Stimulated activated naive CD8-positive, alpha-beta T cell treated with anti-CD3 and anti-CD28 coated beads, Interleukin-15, amount 100 ng/mL, for 72 hours (primary cell): ENCODE results near the gene SF3B3.
A peak's percentile ranks its signal among the peaks of the same experiment; 100 is the strongest.

Experiments used
- ATAC-seq: fragments of 150-1000 bp; cut with Tn5 transposase; 2 replicates; pipeline ENCODE4 v1.10.0; 2021; ENCODE audit warnings: mild to moderate bottlenecking, moderate library complexity
- DNase-seq, 2 donors: peaks; one replicate each; pipeline ENCODE4 v3.0.0; 2021 to 2022
- H3K27ac Mint-ChIP-seq, 2 donors: one replicate each; pipeline ENCODE4 v1.8.0; 2022; ENCODE audit warnings: mild to moderate bottlenecking in 2 of 2, mixed read lengths in 2 of 2, moderate library complexity in 2 of 2
- H3K27me3 Mint-ChIP-seq: one replicate; pipeline ENCODE4 v1.8.0; 2022; ENCODE audit warnings: mixed read lengths
- H3K4me1 Mint-ChIP-seq: one replicate; pipeline ENCODE4 v1.8.0; 2022; ENCODE audit warnings: mild to moderate bottlenecking, mixed read lengths
- H3K4me3 Mint-ChIP-seq, 2 donors: one replicate each; pipeline ENCODE4 v1.8.0; 2022; ENCODE audit warnings: mild to moderate bottlenecking in 2 of 2, mixed read lengths in 2 of 2, moderate library complexity in 1 of 2
- H3K9me3 Mint-ChIP-seq, 2 donors: one replicate each; pipeline ENCODE4 v1.8.0; 2022; ENCODE audit warnings: mixed read lengths in 2 of 2

The SF3B3 gene

DNA sequence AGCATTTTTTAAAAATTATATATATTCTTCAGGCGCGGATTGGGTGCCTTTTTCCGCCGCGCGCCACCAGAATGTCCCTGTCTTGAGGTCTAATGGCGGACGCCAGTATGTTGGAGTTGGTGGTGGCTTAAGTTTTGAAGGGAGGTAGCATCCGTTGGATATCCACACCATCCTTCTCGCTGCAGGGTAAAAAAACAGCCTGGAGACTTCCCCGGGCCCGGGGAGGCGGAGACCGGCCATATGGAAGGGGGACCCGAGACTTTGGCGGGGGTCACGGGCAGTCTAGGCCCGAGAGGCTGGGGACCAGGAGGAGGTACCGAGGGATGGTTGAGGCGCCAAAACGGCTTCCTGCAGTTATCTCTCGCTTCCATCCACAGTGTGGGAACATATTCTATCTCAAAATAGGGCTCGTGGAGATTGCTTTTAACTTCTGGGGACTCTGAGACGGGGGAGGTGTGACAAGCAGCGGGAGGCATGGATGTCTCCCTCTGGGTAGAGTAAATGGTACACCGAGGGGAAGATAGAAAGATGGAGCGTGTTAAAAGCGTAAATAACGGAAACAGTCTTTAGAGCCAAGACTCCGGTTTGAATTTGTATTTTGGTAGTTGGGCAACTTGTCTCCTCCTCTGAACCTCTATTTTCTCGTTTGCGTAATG lies at the start of gene SF3B3:
Gene SF3B3 (plus strand): TSS at position 74 of the 656 bp plus-strand sequence. CDS start 2,841 bp downstream, outside the sequence.
- peak; percentile 81 for DNase-seq

DNA sequence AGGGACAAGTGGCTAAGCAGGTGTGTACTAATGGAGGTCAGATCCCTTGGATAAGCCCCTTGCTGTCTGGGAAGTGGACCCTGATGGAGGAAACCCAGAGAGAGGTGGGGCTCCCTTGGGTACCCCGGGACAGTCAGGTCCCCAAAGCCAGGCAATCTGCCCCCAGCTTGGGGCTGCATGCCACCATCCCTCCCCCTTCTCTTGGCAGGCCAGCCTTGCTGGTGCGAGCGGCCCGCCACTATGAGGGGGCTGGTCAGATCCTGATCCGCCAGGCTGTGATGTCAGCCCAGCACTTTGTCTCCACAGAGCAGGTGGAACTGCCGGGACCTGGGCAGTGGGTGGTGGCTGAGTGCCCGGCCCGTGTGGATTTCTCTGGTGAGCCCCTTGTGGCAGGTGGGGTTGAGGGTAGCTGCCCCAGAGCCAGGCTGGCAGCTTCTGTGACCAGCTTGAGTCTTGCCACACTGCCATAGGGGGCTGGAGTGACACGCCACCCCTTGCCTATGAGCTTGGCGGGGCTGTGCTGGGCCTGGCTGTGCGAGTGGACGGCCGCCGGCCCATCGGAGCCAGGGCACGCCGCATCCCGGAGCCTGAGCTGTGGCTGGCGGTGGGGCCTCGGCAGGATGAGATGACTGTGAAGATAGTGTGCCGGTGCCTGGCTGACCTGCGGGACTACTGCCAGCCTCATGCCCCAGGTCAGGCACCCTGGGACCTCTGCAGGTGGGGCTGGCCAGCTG lies 49.1 kb upstream of the SF3B3 start:
- no peak overlapping the region for H3K4me3 Mint-ChIP-seq
- H3K4me1 Mint-ChIP-seq, result peaks cover 39% of the 10 kb centered on the region
- H3K27me3 Mint-ChIP-seq, result no peaks in the 10 kb centered on the region
- DNase-seq, result no peak
- H3K27ac Mint-ChIP-seq, result peak overlapping the region in 1 of 2 donors; percentile 88
- ATAC-seq, result no peak
- no peaks in the 10 kb centered on the region for H3K9me3 Mint-ChIP-seq

More for the DNA sequence above, at the start of gene SF3B3:
- ATAC-seq, result peak; percentile 66
- peak within 1 kb of the TSS; percentile 100 for H3K27ac Mint-ChIP-seq
- no peaks in the 10 kb centered on the region for H3K27me3 Mint-ChIP-seq
- H3K4me1 Mint-ChIP-seq, result peaks cover 63% of the 10 kb centered on the region
- no peaks in the 10 kb centered on the region for H3K9me3 Mint-ChIP-seq
- H3K4me3 Mint-ChIP-seq, result peak within 1 kb of the TSS; percentile 91 to 96

DNA sequence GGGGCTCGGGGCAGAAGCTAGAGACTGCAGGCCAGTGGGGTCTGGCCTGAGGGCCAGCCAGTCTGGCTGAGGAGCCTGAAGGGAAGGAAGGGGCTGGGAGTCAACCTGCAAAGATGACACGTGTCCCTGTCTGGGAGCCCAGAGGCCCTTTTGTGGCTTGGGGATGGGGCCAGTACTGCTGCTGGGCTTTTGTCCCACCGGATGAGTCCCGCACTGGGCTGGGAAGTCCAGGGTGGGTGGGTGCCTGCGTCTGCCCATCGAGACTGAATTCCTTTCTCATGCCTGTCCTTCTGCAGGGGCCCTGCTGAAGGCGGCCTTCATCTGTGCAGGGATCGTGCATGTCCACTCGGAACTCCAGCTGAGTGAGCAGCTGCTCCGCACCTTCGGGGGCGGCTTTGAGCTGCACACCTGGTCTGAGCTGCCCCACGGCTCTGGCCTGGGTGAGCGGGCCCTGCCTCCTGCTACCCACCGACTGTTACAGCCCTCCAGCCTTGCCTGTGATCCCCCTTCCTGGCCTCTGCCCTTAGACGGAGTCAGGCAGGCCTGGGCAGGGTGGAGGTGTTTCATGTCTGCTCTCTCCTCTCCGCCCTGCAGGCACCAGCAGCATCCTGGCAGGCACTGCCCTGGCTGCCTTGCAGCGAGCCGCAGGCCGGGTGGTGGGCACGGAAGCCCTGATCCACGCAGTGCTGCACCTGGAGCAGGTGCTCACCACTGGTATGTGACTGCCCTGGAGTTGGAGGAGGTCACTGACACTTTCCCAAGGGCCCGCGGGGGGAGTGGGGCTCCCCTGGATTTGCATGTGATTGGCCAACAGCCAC lies 48.4 kb upstream of the SF3B3 start:
- Mint-ChIP-seq H3K4me3 (no peak overlapping the region), H3K9me3 (no peaks in the 10 kb centered on the region), H3K4me1 (peaks cover 39% of the 10 kb centered on the region), H3K27me3 (no peaks in the 10 kb centered on the region), H3K27ac (peak overlapping the region in 1 of 2 donors; percentile 79)
- ATAC-seq, result no peak
- DNase-seq, result no peak

DNA sequence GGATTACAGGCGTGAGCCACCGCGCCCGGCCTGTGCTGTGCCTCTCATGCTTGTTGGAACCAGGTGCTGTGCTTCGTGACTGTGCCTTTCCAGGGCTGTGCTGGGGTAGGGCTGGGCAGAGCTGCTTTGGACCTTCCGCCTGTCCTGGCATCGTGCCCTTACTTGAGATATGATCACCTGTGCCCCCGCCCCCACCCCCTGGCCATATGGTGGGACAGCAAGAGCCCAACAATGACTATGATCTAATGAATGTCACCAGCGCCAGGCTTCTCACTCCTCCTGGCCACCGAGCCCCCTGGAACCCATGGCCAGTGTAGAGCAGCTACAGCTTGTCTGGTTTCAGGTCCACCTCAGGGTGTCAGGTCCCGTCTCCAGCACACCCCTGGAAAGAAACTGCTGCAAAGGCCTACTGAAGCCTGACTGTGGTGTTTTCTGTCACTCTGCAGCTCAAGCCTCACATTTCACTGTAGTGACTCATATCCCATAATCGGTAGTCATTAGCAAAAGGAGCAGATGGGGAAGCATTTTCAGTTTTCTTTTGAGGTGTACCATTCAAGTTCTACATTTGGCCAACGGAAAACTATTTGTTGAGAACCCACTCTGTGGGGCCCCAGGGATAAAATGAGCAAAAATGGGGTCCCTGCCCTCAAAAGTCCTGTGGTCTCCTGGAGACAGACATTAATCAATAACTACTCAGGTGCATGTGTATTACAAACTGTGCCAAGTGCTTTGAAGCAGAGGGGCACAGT lies 47.2 kb upstream of the SF3B3 start:
- H3K27ac Mint-ChIP-seq, result peak overlapping the region; percentile 79 to 96
- no peaks in the 10 kb centered on the region for H3K27me3 Mint-ChIP-seq
- peak; percentile 95 for ATAC-seq
- peak overlapping the region; percentile 49 to 73 for H3K4me3 Mint-ChIP-seq
- H3K4me1 Mint-ChIP-seq, result peaks cover 39% of the 10 kb centered on the region
- DNase-seq, result peak; percentile 51 to 75
- no peaks in the 10 kb centered on the region for H3K9me3 Mint-ChIP-seq

DNA sequence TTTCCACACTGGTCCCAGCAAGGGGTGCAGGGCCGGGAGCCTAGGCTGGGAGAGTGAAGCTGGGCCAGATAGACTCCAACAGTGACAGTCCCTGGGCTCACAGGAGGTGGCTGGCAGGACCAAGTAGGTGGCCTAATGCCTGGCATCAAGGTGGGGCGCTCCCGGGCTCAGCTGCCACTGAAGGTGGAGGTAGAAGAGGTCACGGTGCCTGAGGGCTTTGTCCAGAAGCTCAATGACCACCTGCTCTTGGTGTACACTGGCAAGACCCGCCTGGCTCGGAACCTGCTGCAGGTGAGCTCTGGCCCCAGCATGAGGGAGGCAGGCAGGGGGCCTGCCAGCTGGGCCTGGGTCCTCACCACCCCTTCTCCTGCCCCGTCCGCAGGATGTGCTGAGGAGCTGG lies 45.4 kb upstream of the SF3B3 start:
- Mint-ChIP-seq H3K27me3 (no peaks in the 10 kb centered on the region), H3K4me3 (no peak overlapping the region), H3K27ac (peak overlapping the region; percentile 65 to 96), H3K9me3 (no peaks in the 10 kb centered on the region), H3K4me1 (peaks cover 39% of the 10 kb centered on the region)
- ATAC-seq, result no peak
- no peak for DNase-seq

DNA sequence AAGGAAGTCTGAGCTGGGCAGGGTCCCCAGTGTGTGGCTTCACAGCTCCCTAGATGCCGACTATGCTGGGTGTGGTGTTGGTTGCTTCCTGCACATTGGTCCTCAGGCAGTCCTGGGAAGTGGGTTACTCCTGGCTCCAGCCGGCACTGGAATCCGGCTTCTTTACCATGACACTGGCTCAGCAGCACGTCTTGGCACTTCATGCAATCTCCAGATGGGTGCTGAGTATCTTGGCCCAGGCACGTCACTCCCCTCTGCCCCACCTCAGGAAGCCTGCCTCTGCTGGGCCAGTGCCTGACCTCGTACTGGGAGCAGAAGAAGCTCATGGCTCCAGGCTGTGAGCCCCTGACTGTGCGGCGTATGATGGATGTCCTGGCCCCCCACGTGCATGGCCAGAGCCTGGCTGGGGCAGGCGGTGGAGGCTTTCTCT lies 44.7 kb upstream of the SF3B3 start:
- Mint-ChIP-seq H3K9me3 (no peaks in the 10 kb centered on the region), H3K27me3 (no peaks in the 10 kb centered on the region), H3K4me1 (peaks cover 39% of the 10 kb centered on the region), H3K4me3 (no peak overlapping the region), H3K27ac (peak overlapping the region; percentile 34 to 72)
- ATAC-seq, result no peak
- no peak for DNase-seq

DNA sequence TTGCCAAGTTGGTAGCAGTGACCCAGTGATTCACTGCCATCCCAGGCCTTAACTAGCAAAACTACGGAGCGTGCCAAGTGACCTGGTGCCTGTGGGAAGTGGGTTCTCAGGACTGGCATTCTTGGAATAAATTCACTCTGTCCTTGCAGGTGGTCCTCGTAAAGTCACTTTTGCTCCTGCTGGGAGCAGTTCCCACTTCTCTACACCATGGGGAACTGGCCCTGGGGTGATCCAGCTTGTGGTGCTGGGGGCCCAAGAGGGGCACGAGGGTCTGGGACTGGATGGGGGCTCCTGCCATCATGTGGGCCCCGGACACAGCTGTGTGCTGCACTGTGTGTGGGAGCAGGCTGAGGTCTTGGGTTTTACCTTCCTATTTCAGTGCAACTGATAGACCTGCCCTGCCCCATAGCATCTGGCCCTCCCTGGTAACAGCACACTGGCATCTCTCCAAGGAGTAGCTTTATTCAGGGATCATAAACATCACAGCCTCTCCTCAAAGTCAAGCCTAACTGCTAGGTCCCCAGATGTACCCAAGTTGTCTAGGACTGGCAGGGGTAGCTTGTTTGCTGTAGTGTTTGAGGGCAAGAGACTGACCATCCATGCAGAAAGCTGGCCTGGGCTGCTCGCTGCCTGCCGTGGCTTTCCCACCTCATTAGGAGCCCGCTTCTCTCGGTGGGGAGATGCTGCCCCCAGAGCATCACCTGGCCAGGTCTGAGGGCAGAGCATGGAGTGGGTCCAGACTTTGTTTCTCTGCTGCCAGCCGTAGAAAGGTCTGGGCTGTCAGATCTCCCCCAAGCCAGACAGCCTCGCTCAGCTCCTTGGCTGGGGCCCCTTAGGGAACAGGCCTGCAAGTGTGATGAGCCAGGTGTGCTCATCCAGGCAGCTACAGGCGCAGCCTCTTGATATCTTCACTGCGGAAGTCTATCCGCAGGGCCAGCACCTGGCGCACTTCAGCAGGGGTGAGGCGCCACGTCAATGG lies 43.2 kb upstream of the SF3B3 start:
- Mint-ChIP-seq H3K27me3 (no peaks in the 10 kb centered on the region), H3K4me3 (no peak overlapping the region), H3K4me1 (peaks cover 37% of the 10 kb centered on the region), H3K27ac (peak overlapping the region; percentile 25 to 34), H3K9me3 (no peaks in the 10 kb centered on the region)
- no peak for ATAC-seq
- DNase-seq, result no peak

DNA sequence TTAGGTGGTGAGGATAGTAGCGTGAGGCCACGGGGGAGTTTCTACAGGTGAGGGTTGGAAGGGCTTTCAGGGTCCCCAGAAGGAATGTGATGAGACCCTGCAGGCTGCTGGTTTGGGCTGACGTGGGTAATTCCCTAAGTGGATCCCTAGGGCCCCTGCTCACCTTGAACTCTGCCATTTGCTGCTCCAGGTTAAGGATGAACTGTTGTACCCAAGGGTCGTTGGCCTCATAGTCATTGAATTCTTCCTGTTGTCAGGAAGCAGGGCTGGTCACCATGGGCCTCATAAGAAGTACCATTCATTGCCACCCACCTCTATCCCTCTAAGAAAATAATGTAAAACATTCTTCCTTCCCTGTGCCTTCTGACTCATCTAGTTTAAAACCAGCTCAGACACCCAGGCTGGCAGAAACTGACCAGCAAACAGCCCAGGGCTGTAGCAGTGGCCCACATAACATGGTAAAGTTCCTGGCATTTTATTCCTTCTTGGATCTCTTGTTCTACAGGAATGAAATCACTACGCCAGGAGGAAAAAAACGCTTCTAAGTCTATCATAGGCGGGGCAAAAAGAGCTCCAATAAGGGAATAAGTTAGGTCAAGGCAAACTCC lies 41.6 kb upstream of the SF3B3 start:
- peaks cover 21% of the 10 kb centered on the region for H3K4me1 Mint-ChIP-seq
- no peaks in the 10 kb centered on the region for H3K27me3 Mint-ChIP-seq
- H3K4me3 Mint-ChIP-seq, result no peak overlapping the region
- ATAC-seq, result no peak
- DNase-seq, result no peak
- H3K27ac Mint-ChIP-seq, result peak overlapping the region; percentile 41 to 44
- H3K9me3 Mint-ChIP-seq, result no peaks in the 10 kb centered on the region

DNA sequence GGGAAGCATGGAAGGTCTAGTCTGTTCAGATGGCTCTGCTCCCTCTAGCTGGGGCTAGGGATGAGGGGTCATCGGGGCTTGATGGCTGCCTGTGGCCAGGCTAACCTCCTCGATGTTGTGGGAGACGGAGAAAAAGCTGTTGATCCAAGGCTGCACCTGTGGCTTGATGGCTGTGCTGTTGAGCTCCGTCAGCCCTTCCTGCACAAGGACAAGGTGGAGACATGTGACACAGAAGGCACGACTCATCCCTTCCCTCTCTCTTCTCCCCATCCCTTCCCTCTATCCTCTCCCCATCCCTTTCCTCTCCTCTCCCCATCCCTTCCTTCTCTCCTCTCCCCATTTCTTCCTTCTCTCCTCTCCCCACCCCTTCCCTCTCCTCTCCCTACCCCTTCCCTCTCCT lies 41.0 kb upstream of the SF3B3 start:
- Mint-ChIP-seq H3K27ac (peak overlapping the region in 1 of 2 donors; percentile 44), H3K4me3 (no peak overlapping the region), H3K9me3 (no peaks in the 10 kb centered on the region), H3K27me3 (no peaks in the 10 kb centered on the region), H3K4me1 (peaks cover 15% of the 10 kb centered on the region)
- ATAC-seq (peak; percentile 10), DNase-seq (no peak)

DNA sequence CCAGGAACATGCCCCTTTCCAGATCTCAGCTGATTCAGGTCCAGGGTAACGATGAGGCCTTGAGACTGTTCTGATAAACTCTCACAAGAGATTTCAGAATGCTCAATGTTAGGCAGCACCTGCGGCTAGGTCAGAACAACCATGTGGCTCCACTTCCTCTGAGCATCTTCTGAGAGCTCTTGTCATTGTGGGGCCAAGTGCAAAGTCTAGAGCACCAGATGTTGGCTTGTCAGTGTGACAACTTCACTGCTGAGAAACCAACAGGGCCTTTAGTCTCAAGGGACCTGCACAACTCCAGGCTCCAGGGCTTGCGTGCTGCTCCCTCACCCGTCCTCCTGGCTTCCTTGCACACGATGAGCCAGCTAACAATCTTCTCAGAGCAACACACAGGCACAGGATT lies 40.2 kb upstream of the SF3B3 start:
- H3K9me3 Mint-ChIP-seq, result no peaks in the 10 kb centered on the region
- ATAC-seq, result no peak
- H3K4me3 Mint-ChIP-seq, result no peak overlapping the region
- no peak overlapping the region for H3K27ac Mint-ChIP-seq
- peaks cover 7% of the 10 kb centered on the region for H3K4me1 Mint-ChIP-seq
- no peaks in the 10 kb centered on the region for H3K27me3 Mint-ChIP-seq
- no peak for DNase-seq

DNA sequence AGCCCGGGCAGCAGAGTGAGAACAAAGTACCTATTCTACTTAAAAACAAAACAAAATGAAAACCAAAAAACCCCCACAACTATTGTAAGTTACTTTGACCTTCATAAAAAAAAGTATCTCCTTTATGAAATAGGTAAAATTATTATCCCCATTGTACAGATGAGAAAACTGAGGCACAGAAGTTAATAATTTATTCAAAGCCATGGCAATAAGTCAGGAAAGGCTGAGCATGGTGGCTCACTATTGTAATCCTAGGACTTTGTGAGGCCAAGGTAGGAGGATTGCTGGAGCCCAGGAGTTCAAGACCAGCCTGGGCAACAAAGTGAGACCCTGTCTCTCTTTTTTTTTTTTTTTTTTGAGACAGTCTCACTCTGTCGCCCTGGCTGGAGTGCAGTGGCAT lies 38.7 kb upstream of the SF3B3 start:
- Mint-ChIP-seq H3K27ac (no peak overlapping the region), H3K4me1 (no peaks in the 10 kb centered on the region), H3K9me3 (no peaks in the 10 kb centered on the region), H3K4me3 (no peak overlapping the region), H3K27me3 (no peaks in the 10 kb centered on the region)
- no peak for ATAC-seq
- no peak for DNase-seq

DNA sequence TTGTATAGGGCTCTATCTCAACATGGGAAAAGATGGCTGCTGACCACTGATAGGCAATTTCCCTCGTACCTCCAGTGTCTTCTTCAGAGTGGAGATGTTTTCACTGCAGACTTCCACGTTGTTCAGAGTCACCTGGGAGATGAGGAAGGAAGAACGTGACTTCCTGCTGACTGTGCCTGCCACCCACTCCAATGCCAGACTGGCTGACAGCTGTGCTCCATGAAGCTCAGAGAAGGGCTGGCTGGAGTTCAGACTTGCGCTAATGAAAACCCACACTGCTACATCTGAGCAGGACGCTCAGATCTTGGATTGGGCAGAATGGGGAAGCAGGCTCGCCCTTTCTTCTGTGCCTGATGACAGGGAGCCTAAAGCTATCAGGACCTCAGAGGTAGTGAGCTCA lies 33.4 kb upstream of the SF3B3 start:
- H3K27me3 Mint-ChIP-seq, result no peaks in the 10 kb centered on the region
- ATAC-seq (no peak), DNase-seq (no peak)
- H3K27ac Mint-ChIP-seq, result peak overlapping the region in 1 of 2 donors; percentile 34
- H3K4me3 Mint-ChIP-seq, result no peak overlapping the region
- peaks cover 20% of the 10 kb centered on the region for H3K4me1 Mint-ChIP-seq
- H3K9me3 Mint-ChIP-seq, result no peaks in the 10 kb centered on the region

DNA sequence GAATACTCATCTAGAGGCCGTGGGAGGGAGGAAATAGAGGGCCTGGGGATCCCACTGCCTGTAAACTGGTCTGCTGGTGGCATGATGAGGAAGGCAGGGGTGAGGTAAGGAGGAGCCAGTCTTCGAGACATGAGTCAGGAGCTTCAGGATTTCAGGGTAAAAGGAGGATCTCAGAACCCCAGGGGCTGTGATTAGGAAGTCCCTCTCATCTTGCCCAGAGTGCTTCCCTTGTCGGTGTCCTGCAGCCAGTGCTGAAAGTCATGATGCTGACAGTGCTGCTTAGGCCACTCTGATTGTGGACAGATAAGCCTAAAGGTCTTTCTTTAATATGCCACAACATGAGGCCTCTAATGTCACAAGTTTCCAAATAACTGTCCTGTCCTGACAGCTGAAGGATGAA lies 29.8 kb upstream of the SF3B3 start:
- H3K4me1 Mint-ChIP-seq, result peaks cover 20% of the 10 kb centered on the region
- ATAC-seq (no peak), DNase-seq (no peak)
- no peaks in the 10 kb centered on the region for H3K9me3 Mint-ChIP-seq
- peak overlapping the region in 1 of 2 donors; percentile 66 for H3K27ac Mint-ChIP-seq
- H3K4me3 Mint-ChIP-seq, result no peak overlapping the region
- no peaks in the 10 kb centered on the region for H3K27me3 Mint-ChIP-seq

DNA sequence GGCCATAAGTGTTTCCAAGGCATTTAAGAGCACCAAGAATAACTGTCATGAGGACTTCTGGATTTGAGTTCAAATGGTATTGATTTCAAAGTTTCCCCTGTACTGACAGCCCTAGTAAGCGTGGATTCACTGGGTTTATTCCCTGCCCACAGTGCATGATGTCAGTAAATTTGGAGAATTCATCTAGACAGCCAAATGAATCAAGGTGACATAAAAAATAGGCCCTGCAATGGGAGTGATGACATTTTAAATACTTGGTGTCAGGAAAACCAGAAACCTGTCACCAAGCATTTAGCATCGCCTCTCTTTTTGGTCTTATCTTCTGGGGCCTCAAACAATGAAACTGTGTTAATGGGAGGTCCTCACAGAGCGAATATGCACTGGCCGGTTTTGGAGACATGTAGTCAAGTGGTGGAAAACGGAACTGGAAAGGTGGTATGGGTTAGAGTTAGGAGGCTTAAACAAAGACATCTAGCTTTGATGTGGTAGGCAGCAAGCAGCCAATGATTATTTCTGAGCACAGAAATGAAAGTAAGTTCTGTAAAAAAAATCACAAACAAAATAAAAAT lies 29.3 kb upstream of the SF3B3 start:
- Mint-ChIP-seq H3K27ac (peak overlapping the region in 1 of 2 donors; percentile 62), H3K4me3 (peak overlapping the region in 1 of 2 donors; percentile 27), H3K4me1 (peaks cover 20% of the 10 kb centered on the region), H3K27me3 (no peaks in the 10 kb centered on the region), H3K9me3 (no peaks in the 10 kb centered on the region)
- DNase-seq (no peak), ATAC-seq (peak; percentile 77)
